Measurements from ENCODE around the gene ARHGAP26.

ARHGAP26 gene

GRCh38 chr5:143054480-143054941 lies 284.3 kb downstream of the ARHGAP26 start:
- no peak for DNase-seq

DNA sequence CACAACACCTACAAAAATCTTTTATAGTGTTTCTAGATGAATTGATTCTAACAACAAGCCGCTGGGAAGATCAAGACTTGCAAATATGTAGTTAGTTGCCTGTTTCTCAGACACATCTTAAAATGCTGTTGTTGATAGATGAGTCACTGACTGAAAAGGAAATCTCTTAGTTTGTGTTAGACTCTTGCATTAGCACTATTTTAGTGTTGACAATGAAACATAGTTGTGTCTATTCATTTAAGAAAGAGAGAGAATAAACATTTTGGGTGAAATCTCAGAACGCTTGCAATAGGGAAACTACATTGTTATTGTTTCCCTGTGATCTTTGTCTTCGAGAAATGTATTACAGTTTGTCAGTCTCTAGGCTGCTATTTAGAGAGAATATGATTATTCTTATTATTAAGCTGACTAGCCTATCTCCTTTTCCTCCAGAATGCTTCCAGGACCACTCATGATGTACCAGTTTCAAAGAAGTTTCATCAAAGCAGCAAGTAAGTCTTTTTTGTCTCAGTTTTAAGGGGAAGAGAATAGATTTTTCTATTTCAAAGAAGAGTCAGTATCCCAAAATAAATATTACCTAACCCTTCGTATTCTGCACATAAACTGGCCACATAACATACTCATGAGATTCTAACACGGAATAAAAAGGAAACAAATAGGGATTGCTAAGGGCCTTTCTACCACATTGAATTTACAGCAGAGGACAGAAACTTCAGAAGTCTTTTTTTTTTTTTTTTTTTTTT lies 285.6 kb downstream of the ARHGAP26 start:
- no peak for DNase-seq

GRCh38 chr5:143056339-143056704 lies 286.1 kb downstream of the ARHGAP26 start:
- no peak for DNase-seq

DNA sequence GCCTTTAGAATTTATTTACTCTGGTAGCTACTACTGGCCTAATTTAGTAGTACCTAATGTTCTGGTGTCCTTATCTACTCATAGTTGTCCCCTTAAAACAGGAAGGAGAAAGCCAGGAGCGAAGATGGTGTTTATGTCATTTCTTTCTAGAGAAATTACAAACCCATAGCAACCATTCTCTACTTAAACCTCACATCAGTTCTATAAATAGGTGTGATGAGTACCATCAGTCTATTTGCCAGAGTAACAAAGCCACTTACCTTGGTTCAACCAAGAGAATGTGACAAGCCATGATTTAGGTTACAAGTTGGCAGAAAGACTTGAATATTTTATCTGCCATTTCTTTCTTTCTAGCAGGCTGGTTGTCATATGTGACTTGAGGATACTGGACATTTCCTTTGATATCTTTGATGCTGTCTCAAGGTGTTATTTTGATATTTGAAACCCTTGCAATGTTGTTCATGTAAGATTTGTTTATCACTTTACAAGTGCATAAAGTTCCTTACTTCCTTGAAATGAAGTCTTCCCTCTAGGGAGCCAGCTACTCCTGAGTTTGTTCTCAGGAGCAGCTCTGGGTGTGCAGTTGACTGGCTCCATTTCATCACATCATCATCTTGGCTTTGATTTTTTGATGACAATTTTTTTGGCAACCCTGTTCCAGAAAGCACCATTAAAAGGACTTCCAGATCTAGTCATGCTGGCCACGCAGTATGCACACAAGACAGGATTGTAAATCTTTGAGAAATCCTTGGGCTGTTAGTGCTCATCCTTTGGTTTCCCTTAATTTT lies 286.8 kb downstream of the ARHGAP26 start:
- DNase-seq = no peak

DNA sequence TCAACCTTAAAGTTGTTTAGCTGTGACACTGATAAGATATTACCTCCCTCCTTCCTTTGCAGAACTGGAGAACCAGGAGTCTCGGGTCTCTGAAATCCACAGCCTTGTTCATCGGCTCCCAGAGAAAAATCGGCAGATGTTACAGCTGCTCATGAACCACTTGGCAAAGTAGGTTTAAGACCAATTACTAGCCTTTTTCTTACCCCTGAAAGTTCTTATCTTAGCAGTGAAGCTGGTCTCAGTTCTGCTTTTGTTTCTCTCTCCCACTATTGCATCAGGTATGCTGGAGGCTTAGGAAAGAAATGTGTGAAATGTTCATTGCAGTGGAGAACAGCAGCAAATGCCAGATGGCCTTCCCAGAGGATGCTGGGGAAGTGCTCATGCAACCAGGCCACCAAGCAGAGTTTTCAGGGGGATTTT lies 287.4 kb downstream of the ARHGAP26 start:
- DNase-seq = no peak

- DNase-seq = no peak
Observed at GRCh38 chr5:143059355-143059754, 289.2 kb downstream of the ARHGAP26 start.

DNA sequence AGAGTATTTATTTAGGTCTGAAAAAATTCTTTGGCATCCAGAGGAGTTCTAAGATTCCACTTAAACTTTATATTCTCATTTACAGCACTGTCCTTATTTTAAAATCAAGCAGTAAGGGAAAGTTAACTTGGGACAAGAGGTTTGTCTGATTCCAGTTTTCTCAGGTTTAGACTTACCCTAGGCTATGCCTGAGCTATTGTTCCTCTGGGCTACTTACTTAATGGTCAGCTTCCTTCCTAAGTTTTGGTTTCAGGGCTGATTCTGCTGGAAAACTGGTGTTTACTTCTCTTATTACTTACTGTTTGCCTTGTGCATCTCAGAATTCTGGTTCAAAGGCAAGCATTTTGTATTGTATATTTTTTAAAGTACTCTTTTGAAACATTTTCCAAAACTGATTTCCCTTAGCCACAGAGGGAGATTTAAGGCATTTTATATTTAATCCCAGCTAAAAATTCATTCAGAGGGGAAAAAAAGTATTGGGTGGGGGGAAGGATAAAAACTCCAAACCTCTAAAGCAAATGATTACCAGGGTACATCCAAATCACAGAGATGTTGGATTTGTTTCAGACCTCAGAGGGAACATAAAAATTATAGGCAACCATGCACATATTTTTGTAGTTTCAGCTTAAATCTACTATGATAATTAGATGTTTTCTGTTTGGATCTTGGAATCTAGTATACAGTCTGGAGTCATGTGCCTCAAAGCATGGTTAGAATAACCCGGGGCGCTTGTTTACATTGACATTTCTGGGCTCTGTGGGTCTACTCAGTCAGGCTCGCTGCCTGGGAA lies 290.0 kb downstream of the ARHGAP26 start:
- DNase-seq = no peak

DNA sequence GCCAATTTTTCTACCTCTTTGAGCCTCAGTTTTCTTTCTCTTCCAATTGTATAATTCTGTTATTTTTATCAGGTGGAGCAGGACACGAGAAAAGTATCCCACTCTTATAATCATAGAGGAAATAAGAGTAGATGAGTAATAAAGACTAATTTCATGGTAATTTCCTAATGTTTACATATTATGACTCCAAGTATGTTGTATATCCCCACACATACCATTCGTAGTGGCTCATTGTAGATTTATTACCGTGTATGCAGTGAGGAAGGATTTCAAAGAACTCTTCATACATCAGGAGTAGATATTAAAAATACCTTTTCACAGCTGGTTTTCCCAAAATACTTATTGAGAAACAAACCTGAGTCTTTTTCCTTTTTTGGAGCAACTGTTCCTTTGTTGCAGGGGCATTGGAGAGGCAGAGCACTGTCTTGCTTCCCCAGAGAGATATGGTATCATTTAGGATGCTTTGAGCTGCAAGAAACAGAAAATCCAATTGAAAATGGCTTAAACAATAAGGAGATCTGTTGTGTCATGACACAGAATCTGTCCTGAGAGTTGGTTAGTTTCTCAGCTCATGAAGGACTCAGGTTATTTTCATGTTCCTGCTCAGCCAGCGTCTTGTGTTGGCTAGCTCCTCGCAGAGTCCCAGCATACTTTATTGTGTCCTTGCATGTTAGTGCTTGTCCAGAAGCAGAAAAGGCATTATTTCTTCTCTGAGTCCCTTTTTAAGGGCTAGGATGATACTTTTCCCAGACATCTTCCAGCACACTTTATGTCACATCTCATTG lies 291.2 kb downstream of the ARHGAP26 start:
- no peak for DNase-seq

GRCh38 chr5:143062379-143062778 lies 292.2 kb downstream of the ARHGAP26 start:
- no peak for DNase-seq

- no peak for DNase-seq
Observed at GRCh38 chr5:143063175-143063970, 293.2 kb downstream of the ARHGAP26 start.

GRCh38 chr5:143064218-143064641 lies 294.1 kb downstream of the ARHGAP26 start:
- DNase-seq = no peak

DNA sequence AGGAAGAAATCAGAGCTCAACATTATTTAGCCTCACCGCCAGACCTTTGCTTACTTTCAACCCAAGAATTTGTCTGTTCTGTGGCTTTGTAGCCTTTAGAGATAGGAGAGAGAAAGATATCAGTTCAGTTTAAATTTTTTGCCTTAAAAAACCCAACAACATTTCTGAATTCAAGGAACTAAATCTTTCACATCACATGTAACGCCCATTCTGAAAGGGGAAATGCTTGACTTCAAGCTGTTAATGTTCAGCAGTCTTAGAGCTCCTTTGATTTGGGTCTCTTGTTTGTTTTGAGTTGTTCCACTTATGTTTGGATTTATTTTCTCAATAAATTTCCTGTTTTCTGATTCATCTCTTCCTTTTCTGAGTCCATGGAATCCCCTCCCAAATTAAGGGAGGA lies 294.5 kb downstream of the ARHGAP26 start:
- no peak for DNase-seq

GRCh38 chr5:143065185-143065965 lies 295.2 kb downstream of the ARHGAP26 start:
- DNase-seq = no peak

- no peak for DNase-seq
Observed at GRCh38 chr5:143065996-143066522, 295.9 kb downstream of the ARHGAP26 start.

DNA sequence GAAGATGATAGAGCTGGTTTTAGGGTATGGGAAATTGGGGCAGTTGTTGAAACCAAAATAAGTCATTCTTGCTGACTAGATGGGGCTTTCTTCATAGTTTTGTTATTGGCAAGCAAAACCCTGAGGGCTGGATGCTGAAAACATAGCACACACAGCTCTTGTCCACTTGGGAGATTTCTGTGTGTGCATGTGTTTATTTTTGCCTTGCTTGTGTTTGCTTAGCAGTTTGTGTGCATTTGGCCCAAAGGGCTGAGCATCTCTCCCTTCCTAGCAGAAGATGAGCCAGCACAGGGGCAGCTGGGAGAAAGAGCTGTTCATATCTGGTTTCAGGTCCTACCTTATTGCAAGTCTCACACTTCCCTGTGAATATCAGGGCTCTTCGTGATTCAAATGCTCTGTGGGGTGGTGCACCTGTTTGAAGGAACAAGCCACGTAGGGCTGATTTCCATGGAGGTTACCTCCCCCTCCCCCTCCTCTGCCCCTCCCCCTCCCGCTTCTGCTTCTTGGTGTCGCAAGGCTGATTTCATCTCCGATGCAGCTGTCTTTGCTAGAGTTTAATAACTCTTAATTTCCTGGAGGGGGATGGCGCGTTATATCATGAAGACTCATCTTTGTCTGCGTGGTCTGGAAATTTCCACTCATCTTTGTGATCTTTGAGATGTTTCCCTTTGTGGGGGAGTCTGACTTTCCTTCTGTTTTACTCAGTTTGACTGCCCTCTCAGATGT lies 296.5 kb downstream of the ARHGAP26 start:
- DNase-seq = no peak

GRCh38 chr5:143068712-143069111 lies 298.5 kb downstream of the ARHGAP26 start:
- DNase-seq = no peak

DNA sequence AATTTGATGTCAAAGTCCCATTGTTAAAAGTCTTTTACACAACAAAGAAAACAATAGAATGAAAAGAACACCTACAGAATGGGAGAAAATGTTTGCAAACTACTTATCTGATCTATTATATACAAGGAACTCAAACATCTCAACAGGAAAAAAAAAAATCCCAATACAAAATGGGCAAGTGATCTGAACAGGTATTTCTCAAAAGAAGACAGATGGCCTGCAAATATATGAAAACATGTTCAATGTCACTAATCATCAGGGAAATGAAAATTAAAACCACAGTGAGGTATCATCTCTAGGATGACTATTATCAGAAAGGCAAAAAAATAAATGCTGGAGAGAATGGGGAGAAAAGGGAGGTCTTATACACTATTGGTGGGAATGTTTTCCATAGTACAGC lies 301.8 kb downstream of the ARHGAP26 start:
- no peak for DNase-seq

DNA sequence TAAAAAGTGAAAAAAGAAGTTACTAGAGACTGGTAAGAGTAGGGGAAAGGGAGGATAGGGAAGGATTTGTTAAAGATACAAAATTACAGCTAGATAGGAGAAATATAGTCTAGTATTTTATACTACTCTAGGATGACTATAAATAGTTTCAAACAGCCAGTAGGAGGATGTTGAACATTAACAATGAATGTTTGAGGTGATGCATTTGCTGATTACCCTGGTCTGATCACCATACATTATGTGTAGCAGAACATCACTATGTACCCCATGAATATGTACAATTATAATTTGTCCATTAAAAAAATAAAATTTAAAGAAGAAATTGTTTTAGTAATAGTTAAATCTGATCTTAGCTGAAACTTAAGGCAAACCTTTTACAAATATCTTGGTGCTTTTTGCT lies 302.6 kb downstream of the ARHGAP26 start:
- no peak for DNase-seq

GRCh38 chr5:143073766-143074165 lies 303.6 kb downstream of the ARHGAP26 start:
- DNase-seq = no peak
